Measurements from ENCODE around the gene NEDD4.

NEDD4 gene

GRCh38 chr15:55778932-55779331, 214.5 kb downstream of the NEDD4 start:
- DNase-seq (ENCODE audit: low spot score): no peak
